NCI-H748 (cell line): ENCODE data around the gene ITK.
A peak's percentile ranks its signal among the peaks of the same experiment; 100 is the strongest.

Experiments
- DNase-seq: peaks from one replicate; lab custom pipeline; 2025; ENCODE audit not compliant: unreplicated experiment; lab: John Stamatoyannopoulos, UW

ITK gene

DNA sequence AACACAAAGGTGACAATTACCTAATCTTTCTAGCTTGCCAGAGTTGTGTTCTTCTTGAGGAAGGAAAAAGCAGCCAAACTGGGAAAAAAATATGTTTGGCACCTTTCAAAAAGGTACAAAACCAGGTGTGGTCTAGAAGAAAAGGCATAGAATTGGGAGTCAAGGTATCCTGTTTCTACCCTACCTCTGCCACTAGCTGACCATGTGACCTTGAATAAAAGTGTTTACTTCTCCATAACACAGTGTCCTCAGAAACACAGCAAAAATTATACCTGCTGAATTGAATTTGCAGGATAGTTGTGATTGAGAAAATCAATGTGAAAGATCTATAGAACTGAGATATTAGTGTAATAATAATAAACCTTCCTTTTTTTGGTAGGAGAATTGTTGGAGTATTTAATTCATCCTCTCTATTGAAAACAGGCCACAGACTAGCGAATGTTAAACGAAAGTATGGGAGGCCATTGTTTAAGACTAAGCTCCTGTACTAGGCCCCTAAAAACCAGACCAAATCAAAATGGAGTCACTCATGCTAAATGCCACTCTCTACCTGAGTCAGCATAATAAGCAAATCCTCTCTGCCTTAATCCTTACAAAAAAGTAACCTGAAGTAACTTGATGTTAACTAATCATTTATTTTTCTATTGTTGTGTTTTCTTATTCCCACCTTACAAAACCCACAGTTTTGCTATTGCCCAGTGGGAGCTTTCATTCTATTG is 97.8 kb downstream of the ITK start:
- DNase-seq: no peak

DNA sequence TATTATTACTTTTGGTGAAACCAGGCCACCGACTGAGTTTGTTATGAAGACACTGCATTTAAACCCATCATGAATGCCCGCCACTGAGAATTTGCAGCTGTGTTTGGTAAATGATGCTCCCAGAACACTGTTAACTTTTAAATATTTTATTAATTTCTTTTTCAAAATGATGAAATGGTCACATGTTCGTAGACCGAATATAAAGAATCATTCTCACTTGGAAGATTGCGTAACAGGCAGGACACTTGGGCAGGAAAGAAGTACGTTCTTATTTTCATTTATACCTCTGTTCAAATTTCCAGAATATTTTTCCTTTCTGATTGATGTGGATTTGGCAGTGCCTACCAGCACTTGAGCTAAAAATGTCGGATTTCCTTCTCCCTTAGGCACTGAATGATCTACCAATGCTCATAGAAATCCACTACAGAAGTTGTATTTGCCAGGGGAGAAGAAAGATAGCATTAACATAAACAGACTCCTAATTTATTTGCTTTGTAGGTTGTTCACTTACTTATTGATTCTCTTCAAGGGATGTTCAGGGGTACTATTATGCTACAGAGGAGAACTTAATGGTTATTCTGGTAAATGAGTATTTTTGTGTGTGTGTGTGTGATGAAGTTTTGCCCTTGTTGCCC is 99.1 kb downstream of the ITK start:
- DNase-seq: no peak

DNA sequence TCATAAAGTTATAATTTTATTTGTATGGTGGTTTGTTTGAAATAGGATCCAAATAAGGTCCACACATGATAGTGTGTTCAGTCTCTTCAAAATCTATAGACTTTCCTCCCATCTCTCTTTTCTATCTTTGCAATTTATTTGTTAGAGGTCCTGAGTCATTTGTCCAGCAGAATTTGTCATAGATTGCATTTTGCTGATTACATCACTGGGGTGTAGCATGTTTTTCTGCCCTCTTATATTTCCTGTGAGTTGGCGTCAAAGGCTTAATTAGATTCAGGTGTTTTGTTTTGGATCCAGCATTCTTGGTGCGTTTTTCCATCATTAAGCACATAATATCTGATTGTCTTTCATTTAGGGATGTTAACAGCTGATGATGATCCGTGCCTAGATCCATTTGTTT is 100.3 kb downstream of the ITK start:
- no peak for DNase-seq

DNA sequence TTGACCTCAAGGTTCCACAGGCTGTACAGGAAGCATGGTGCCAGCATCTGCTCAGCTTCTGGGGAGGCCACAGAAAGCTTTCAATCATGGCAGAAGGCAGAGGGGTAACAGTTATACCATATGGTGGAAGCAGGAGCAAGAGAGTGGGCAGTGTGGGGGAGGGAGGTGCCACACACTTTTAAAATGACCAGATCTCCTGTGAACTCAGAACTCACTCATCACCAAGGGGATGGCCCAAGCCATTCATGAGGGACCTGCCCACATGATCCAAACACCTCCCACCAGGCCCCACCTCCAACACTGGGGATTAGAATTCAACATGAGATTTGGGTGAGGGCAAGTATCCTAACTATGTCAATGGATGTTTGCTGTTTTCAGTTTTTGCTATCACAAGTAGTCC is 101.5 kb downstream of the ITK start:
- no peak for DNase-seq

DNA sequence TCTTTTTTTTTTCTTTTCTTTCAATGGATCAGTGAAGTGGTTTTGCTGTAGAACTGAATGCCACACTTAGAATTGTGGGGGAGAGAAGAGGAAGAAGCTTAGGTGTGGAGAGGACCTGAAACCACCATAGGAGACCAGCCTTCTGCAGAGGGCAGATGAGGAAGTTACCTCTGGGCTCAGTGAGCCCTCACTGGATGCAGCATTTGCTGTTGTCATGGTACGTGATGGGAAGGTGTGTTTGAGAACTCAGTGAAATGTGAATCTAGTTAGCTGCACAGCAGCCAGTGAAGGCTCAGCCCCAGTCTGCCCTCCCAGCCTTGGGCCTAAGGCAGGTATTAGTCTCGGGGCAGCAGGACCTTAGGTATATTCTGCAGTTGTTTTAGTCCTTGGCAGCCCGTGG is 102.8 kb downstream of the ITK start:
- DNase-seq: no peak

DNA sequence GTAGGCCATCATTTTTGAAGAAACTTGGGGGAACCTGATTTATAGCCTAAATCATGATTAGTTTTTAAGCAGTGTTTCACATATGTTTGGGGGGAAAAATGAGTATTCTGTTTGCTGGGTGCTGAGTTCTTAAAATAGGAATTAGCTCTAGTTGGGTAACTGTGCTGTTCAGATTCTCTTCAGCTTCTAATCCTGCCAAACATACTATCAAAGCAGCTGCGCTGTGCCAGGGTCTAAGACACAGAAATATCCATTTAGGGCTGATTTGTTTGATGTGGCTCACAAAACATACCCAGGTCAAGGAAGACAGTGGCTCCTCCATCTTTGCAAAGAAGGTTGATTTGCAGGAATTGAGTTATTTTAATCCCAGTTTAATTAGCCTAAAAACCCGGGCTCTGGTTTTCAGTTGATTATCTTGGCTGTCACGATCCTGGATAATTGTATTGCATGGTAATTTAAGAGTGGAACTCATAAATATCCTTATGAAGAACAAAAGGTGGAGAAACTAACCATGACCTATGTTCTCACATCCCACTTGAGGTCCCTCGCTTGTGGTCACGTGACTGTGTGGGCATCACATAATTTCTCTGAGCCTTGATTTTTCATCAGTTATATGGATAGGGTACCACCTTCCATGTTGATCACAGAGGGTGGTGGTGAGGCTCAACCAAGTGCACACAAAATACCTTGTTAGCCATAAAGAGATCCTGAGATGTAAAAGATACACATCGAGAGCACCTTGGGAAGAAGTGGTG is 104.0 kb downstream of the ITK start:
- DNase-seq: no peak

DNA sequence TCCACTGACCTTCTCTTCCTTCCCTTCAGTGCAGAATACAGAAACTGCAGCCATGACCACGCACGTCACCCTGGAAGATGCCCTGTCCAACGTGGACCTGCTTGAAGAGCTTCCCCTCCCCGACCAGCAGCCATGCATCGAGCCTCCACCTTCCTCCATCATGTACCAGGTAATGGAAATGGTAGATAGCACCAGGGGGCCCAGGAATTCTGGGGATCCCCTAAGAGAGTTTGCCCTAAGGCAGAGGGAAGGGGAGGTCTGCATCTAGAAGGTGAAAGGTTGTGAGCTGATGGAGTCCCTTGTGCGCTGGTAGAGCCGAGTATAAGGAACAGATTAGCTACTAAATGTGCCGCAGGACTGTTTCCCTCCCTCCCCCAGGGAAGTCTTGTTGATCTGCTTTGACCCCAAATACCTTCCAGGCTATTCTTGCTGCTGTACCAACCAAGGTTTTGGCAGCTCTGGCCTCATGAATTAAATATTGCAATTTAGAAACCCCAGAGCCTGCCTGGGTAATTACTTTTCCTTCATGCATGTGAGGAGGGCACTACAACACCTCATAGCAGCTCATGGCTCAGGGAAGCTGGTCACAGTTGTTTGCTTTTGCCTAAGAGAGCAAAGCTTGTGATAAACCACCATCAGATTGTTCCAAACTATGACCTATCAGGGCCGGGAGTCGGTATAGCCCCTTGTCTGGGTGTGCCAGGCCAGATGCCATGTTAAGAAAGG is 104.8 kb downstream of the ITK start:
- DNase-seq: no peak

DNA sequence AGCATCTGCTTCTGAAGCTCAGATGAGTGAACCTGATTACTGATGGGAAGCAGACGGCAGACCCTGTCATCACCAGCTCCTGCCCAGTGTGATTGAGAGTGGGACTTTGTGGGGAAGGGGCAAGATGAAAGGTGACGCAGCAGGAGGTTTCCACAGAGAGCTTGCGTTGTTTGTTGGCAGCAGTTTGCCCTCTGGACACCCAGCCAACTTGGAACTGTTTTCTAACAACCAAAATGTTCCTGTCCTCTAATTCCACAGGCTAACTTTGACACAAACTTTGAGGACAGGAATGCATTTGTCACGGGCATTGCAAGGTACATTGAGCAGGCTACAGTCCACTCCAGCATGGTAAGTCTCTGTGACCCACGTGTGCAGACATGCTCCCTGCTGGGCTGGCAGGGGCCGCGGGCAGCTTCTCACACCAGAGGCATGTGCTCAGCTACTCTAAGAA is 106.1 kb downstream of the ITK start:
- no peak for DNase-seq

DNA sequence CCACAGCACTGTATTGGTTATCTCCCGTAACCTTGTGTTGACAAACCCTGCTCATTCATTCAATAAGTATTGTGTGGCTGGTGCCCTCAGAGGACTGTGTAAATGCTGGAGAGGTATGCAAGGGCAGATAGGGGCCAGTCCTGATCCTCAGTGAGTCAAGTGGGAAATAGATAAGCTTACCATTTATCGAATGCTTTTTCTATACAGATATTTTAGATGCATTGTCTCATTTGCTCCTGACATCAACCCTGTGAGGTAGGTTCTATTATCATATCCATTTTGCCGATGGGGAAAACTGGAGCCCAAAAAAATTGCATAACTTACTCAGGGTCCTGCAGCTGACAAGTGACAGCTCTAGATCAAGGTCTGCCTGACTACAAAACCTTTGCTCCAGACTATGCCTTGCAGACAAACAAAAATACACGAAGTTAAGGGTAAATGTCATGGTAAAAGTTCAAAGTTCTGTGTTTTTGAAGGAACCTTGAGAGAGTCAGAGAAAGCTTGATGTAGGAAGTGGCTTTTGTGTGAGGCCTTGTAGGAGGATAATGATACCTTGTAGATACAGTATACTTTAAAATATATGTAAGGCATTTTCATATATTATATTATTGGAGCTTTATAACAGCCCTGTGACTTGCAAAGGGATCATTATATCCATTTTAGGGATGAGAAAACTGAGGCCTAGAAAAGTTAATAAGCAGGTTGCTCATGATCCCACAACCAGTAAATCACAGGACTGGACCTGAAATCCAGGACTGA is 107.9 kb downstream of the ITK start:
- DNase-seq: no peak

DNA sequence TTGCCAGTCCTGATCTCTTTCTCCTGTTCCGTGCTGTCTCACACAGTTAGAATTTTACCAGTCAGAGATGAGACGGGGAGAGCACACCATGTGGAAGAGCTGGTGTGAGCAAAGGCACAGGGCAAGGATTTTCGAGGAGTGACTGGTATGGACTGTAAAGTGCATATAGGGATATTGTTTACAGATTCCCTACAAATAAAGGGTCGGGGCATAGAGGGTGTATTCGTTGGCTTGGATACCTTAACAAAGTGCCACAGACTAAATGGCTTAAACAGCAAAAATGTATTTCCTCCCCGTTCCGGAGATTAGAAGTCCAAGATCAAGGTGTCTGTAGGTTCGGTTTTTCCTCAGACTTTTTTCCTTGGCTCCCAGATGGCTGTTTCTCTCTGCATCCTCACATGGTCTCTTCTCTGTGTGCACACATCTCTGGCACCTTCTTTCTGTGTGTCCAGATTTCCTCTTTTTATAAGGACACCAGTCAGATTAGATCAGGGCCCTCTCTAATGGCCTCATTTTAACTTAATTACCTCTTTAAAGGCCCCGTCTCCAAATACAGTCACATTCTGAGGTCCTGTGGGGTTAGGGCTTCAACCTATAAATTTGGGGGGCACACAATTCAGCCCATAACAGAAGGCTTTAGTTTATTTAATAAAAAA is 108.7 kb downstream of the ITK start:
- DNase-seq: no peak

DNA sequence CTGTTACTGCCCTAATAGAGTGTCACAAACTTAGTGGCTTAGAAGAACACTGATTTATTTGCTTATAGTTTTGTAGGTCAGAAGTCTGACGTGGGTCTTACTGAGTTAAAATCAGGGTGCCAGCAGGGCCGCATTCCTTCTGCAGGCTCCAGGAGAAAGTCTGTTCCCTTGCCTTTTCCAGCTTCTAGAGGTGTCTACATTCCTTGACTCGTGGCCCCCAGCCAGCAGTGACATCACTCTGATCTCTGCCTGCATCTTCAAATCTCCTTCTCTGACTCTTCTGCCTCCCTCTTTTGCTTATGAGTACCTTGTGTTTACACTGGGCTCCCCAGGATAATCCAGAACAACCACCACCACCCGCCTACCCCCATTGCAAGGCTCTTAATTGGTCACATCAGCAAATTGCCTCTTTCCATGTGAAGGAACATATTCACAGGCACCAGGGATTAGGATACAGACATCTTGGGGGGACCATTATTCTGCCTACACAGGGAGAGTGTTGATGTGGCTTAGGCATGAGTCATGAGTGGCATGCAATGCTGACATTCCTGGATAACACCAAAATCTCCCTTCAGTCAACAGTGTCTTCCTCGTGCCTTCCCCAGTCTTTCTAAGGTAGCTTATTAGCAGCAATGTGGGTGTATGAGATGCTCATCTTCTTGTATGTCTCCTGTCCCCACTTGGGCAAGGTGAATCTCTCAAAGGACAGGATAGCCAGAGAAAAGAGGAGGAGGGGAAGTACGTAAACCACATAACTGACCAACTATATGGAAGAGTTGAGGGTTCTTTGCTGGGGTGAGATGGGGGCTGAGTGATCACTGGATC is 109.7 kb downstream of the ITK start:
- DNase-seq: no peak

DNA sequence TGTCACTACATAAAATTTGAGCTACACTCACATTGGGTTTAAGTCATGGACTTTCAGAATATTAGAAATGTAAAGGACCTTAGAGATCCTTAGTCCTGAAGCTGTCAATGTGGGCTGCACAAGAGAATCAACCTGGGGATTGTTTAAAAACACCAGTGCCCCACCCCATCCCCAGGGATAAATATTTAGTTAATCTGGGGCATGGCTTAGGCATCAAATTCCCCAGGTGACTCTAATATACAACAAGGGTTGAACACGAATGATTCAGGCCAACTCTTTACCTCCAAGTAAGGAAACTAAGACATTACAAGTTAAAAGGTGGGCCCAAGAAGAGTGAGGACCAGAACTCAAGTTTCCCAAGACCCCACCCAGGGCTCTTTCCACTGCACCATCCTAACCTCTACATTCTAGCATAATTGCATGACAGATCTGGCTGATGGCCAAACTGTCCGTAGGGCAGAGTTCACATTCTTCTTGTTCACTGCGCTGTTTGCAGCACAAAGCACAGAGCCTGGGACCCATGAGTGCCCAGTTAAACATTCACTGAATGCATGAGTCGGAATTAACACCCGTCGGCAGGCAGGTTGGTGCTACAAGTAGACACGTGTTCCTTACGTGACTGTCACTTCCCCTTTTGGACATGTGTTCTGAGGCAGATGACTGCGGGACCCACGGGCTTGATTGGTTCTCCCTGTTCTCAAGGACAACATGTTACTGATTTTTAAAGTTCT is 110.5 kb downstream of the ITK start:
- peak; percentile 46 for DNase-seq

DNA sequence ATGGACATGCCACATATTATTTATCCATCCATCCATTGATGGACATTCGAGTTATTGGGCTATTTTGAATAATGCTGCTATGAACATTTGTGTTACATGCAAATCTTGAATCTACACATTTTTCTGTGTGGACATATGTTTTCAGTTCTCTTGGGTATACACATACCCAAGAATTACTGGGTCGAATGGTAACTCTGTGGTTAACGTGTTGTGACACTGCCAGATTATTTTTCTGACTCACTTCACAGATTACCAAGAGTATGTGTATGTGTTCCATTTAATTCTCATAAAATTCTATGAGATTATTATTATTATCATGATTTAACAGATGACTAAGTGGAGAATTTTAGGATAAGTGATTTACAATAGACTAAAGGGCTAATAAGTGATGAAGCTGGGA is 112.0 kb downstream of the ITK start:
- DNase-seq: no peak

DNA sequence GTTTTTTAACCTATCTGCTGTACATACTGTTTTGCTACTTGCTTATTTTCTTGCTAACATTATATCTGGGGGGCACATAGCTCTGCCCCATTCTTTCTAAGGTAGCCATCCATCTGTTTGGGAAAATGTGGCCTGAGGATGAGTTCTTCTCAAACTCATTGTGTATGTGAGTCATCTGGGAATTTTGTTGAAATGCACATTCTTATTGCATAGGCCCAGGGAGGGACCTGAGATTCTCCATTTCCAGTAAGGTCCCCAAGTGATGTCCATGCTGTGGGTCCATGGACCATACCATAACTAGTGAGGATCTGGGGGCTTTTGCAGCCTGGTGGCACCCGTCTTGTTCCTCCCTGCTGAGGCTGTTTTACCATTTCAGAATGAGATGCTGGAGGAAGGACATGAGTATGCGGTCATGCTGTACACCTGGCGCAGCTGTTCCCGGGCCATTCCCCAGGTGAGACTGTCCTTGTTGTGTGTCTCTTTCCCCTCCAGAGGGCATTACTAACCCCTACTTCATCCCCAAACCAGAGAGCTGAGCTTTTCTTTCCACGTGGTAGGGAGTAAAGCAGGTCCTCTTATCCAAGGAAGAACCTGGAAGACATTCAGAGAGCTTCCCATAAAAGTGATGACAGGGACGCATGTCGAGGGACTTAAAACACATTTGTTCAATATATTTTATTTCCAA is 113.9 kb downstream of the ITK start:
- peak; percentile 94 for DNase-seq

DNA sequence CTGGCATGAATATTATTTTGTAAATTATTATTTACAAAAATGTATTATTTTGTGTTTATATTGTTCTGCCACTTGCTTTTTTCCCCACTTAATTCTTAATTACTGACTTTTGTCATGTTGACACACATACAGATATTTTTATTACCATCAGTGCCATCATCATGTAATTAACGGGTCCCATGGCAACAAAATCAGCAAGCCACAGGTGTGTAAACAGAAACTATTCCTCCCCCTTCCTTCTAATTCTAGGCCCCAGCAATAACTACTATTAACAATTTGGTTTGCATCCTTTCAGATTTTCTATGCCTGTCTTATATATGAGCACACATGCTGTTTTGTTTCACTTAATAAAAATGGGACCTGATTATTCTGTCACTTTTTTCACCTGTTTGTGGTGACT is 114.6 kb downstream of the ITK start:
- DNase-seq: peak; percentile 94

DNA sequence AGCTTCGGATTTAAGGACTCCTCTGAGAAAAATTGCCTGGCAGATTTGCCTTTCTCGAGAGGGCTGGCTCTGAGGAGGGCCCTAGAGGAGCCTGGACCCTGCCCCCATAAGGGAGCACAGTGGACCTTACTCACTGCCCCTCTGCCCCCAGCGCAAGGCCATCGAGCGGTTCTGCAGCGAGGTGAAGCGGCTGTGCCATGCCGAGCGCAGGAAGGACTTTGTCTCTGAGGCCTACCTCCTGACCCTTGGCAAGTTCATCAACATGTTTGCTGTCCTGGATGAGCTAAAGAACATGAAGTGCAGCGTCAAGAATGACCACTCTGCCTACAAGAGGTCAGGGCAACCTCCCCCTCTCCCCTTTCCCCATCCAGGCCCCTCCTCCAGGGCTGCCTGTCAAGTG is 119.9 kb downstream of the ITK start:
- DNase-seq: no peak

DNA sequence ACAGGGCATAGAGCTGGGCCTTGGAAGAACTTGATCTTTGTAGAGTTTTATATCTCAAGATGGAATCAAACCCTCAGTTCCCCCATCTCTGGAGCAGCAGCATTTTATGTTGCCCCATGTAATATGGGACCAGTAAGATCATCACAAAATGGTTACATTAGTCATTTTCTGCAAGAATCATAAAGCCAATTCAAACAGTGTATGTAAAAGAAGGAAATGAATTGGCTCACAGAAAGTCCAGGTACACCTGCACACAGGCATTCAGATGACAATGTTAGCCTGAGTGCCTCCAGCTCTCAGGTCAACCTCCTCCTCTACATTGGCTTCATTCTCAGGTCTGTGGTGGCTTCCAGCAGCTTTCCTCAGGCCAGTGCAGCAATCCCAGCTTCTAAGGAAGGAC is 120.4 kb downstream of the ITK start:
- DNase-seq: no peak

DNA sequence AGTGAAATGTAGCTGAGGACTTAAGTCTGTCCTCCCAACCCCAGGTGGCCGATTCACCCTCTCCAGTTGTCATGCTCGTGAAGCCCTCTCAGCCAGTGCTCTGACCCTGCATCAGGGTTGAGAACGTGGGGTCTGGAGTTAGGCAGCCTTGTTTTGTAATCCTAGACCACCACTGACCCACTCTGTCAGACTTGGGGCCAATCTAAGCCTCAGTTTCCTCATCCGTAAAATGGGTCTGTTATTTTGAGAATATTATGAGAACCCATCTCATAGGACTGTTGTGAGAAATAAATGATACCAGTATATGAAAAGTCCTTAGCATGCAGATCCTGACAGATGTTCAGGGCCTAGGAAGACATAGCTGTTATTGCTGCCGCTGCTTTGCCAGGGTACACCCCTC is 122.4 kb downstream of the ITK start:
- DNase-seq: no peak
